Vagina (tissue), 2 donors: Measurements from ENCODE around the gene IL25.

Experiments used
- POLR2A ChIP-seq, 2 donors: fragments of 450-650 bp; IDR thresholded peaks; one replicate each; pipeline ENCODE4 v1.6.1; 2017; ENCODE audit warnings: antibody characterized with exemption in 2 of 2, mild to moderate bottlenecking in 2 of 2, moderate library complexity in 2 of 2
- POLR2AphosphoS5 ChIP-seq, 2 donors: sonication (generic); formaldehyde crosslinking; IDR thresholded peaks; one replicate each; pipeline ENCODE4 v1.9.0; 2017; ENCODE audit warnings: antibody characterized with exemption in 2 of 2, mild to moderate bottlenecking in 2 of 2, low read depth in 1 of 2; ENCODE audit not compliant: insufficient read depth in 1 of 2
- TF ChIP-seq, protein P1 (sequence below), 3 experiments: fragments of 450-650 bp in 2 of 3; fragments of 200-600 bp in 1 of 3; sonication (generic) in 1 of 3; IDR thresholded peaks; one replicate each; pipeline ENCODE4 v1.5.1; 2017 to 2019; ENCODE audit warnings: antibody characterized with exemption in 3 of 3, mild to moderate bottlenecking in 2 of 3, moderate library complexity in 2 of 3

DNA sequence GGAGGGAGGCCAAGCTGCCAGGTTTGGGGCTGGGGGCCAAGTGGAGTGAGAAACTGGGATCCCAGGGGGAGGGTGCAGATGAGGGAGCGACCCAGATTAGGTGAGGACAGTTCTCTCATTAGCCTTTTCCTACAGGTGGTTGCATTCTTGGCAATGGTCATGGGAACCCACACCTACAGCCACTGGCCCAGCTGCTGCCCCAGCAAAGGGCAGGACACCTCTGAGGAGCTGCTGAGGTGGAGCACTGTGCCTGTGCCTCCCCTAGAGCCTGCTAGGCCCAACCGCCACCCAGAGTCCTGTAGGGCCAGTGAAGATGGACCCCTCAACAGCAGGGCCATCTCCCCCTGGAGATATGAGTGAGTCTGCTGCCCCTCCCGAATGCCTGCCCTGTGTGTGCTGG lies 432 bp downstream of the IL25 start:
- TF ChIP-seq, protein P1, sequence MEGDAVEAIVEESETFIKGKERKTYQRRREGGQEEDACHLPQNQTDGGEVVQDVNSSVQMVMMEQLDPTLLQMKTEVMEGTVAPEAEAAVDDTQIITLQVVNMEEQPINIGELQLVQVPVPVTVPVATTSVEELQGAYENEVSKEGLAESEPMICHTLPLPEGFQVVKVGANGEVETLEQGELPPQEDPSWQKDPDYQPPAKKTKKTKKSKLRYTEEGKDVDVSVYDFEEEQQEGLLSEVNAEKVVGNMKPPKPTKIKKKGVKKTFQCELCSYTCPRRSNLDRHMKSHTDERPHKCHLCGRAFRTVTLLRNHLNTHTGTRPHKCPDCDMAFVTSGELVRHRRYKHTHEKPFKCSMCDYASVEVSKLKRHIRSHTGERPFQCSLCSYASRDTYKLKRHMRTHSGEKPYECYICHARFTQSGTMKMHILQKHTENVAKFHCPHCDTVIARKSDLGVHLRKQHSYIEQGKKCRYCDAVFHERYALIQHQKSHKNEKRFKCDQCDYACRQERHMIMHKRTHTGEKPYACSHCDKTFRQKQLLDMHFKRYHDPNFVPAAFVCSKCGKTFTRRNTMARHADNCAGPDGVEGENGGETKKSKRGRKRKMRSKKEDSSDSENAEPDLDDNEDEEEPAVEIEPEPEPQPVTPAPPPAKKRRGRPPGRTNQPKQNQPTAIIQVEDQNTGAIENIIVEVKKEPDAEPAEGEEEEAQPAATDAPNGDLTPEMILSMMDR (IDR thresholded peaks at IDR 0.05): no peak
- TF ChIP-seq POLR2A (IDR thresholded peaks at IDR 0.05): no peak
- TF ChIP-seq POLR2AphosphoS5 (IDR thresholded peaks at IDR 0.05; ENCODE audit: insufficient read depth in 1 of 2, low read depth in 1 of 2): no peak
